ENCODE measurements around the gene GIGYF2. TPM values are rescaled to one million over a fixed set of nuclear protein-coding genes. Genes with fewer than 3 reads are reported as not detected.

Gene GIGYF2
- total RNA-seq, 2 experiments from 2014 or later = 52.5 to 55.5 TPM

- H3K4me1 ChIP-seq (ENCODE audit: insufficient read depth, low read length) = no peaks in the 10 kb centered on the region
- TF ChIP-seq, protein P1, sequence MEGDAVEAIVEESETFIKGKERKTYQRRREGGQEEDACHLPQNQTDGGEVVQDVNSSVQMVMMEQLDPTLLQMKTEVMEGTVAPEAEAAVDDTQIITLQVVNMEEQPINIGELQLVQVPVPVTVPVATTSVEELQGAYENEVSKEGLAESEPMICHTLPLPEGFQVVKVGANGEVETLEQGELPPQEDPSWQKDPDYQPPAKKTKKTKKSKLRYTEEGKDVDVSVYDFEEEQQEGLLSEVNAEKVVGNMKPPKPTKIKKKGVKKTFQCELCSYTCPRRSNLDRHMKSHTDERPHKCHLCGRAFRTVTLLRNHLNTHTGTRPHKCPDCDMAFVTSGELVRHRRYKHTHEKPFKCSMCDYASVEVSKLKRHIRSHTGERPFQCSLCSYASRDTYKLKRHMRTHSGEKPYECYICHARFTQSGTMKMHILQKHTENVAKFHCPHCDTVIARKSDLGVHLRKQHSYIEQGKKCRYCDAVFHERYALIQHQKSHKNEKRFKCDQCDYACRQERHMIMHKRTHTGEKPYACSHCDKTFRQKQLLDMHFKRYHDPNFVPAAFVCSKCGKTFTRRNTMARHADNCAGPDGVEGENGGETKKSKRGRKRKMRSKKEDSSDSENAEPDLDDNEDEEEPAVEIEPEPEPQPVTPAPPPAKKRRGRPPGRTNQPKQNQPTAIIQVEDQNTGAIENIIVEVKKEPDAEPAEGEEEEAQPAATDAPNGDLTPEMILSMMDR (IDR thresholded peaks at IDR 0.05) = no peak
- no peaks in the 10 kb centered on the region for H3K4me1 Mint-ChIP-seq (ENCODE audit: low read depth)
- ATAC-seq (ENCODE audit: poor library complexity) = no peak
- no peak overlapping the region for H3K4me3 ChIP-seq (ENCODE audit: low read length)
- no peak for DNase-seq
- peaks cover 4% of the 10 kb centered on the region for H3K36me3 Mint-ChIP-seq (ENCODE audit: low read depth)
- CTCF ChIA-PET = no interaction called here
- no peak overlapping the region for H3K27ac Mint-ChIP-seq
- no peaks in the 10 kb centered on the region for H3K9me3 ChIP-seq (ENCODE audit: control insufficient read depth in 1 of 2, insufficient read depth in 1 of 2, low read length in 2 of 2)
- POLR2A ChIA-PET = no interaction called here
- intact Hi-C loops (cut with DNase I, micrococcal nuclease) = no loop called here
- no peaks in the 10 kb centered on the region for H3K27me3 Mint-ChIP-seq
- no peaks in the 10 kb centered on the region for H3K9me3 Mint-ChIP-seq
- no peak overlapping the region for H3K4me3 Mint-ChIP-seq
- H3K36me3 ChIP-seq (ENCODE audit: insufficient read depth, low read length) = peaks cover 88% of the 10 kb centered on the region
- no peak overlapping the region for H3K27ac ChIP-seq (ENCODE audit: low read depth in 1 of 2, low read length in 2 of 2)
- no peaks in the 10 kb centered on the region for H3K27me3 ChIP-seq (ENCODE audit: control insufficient read depth in 1 of 2, insufficient read depth in 2 of 2, low read length in 2 of 2)
Observed at GRCh38 chr2:232793271-232793670, 96.1 kb downstream of the GIGYF2 start.

DNA sequence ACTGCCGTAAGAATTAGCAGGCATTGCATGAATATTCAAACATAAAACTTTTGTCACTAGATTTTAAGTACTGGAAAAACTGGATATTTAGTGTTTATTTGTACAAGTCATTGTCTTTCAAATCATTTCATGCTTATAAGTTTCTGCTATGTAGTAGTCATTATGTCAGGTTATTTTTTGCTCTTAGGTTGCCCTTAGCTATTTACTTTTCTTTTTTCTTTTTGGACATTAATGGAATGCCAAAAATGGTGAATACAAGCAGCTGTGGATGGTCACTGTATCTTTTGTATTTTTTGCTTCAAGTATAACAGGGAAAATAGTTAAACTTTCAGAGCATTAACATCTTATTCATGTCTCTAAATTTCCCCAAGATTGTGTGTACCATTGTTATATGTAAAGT, 97.8 kb downstream of the GIGYF2 start:
- Mint-ChIP-seq H3K36me3 (ENCODE audit: low read depth) (peaks cover 12% of the 10 kb centered on the region), H3K27ac (no peak overlapping the region), H3K9me3 (no peaks in the 10 kb centered on the region), H3K4me1 (ENCODE audit: low read depth) (no peaks in the 10 kb centered on the region), H3K27me3 (no peaks in the 10 kb centered on the region), H3K4me3 (no peak overlapping the region)
- Histone ChIP-seq H3K27ac (ENCODE audit: low read depth in 1 of 2, low read length in 2 of 2) (no peak overlapping the region), H3K4me3 (ENCODE audit: low read length) (no peak overlapping the region), H3K4me1 (ENCODE audit: insufficient read depth, low read length) (no peaks in the 10 kb centered on the region), H3K36me3 (ENCODE audit: insufficient read depth, low read length) (peaks cover 73% of the 10 kb centered on the region), H3K27me3 (ENCODE audit: control insufficient read depth in 1 of 2, insufficient read depth in 2 of 2, low read length in 2 of 2) (no peaks in the 10 kb centered on the region), H3K9me3 (ENCODE audit: control insufficient read depth in 1 of 2, insufficient read depth in 1 of 2, low read length in 2 of 2) (no peaks in the 10 kb centered on the region)
- ChIA-PET POLR2A (no interaction called here), CTCF (interaction anchor here (1.5 to 1.6 kb wide), 2 partner anchors 10 to 23 kb away, joined by 3 to 4 read pairs; no protein-coding TSS in a partner anchor)
- TF ChIP-seq, protein P1 (IDR thresholded peaks at IDR 0.05) = no peak
- ATAC-seq (ENCODE audit: poor library complexity) = no peak
- intact Hi-C loops (cut with DNase I, micrococcal nuclease) = no loop called here
- DNase-seq = no peak

DNA sequence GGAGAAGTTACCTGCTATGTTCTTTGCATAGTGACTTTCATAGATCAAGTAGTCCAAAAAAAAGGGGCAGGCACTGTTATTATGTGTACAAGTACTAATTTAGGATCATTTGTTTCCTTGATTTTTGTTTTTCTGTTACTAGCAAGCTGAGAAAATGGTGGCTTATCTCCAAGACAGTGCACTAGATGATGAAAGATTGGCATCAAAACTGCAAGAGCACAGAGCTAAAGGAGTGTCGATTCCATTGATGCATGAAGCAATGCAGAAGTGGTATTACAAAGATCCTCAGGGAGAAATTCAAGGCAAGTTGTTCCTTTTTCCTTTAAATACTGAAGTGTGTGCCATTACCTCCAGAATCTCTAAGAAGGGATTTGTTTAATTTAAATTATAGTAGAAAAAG, 98.8 kb downstream of the GIGYF2 start:
- H3K4me3 ChIP-seq (ENCODE audit: low read length) = no peak overlapping the region
- ChIA-PET CTCF (interaction anchor here (1.5 kb wide), 1 partner anchor 24 kb away, joined by 3 read pairs; no protein-coding TSS in a partner anchor), POLR2A (no interaction called here)
- H3K27me3 ChIP-seq (ENCODE audit: control insufficient read depth in 1 of 2, insufficient read depth in 2 of 2, low read length in 2 of 2) = no peaks in the 10 kb centered on the region
- no peak for ATAC-seq (ENCODE audit: poor library complexity)
- H3K4me3 Mint-ChIP-seq = no peak overlapping the region
- no peaks in the 10 kb centered on the region for H3K27me3 Mint-ChIP-seq
- no peaks in the 10 kb centered on the region for H3K9me3 Mint-ChIP-seq
- H3K36me3 ChIP-seq (ENCODE audit: insufficient read depth, low read length) = peaks cover 73% of the 10 kb centered on the region
- peaks cover 21% of the 10 kb centered on the region for H3K36me3 Mint-ChIP-seq (ENCODE audit: low read depth)
- H3K27ac Mint-ChIP-seq = no peak overlapping the region
- TF ChIP-seq, protein P1 (IDR thresholded peaks at IDR 0.05) = no peak
- intact Hi-C loops (cut with DNase I, micrococcal nuclease) = no loop called here
- no peak for DNase-seq
- no peak overlapping the region for H3K27ac ChIP-seq (ENCODE audit: low read depth in 1 of 2, low read length in 2 of 2)
- H3K9me3 ChIP-seq (ENCODE audit: control insufficient read depth in 1 of 2, insufficient read depth in 1 of 2, low read length in 2 of 2) = no peaks in the 10 kb centered on the region
- no peaks in the 10 kb centered on the region for H3K4me1 Mint-ChIP-seq (ENCODE audit: low read depth)
- H3K4me1 ChIP-seq (ENCODE audit: insufficient read depth, low read length) = no peaks in the 10 kb centered on the region

Measured in CD4-positive, alpha-beta T cell (primary cell).